CD14-positive monocyte (primary cell): ENCODE data around the gene LRRC4B. TPM values are rescaled to one million over a fixed set of nuclear protein-coding genes. Genes with fewer than 3 reads are reported as not detected.

ENCODE experiments used
- DNase-seq, 3 donors: peaks; one replicate each; pipeline ENCODE4 v3.0.0-alpha.2; 2011 to 2022
- H2AFZ ChIP-seq: 2 replicates; pipeline ENCODE4 v1.6.0; 2012; ENCODE audit warnings: mild to moderate bottlenecking, low read depth, low read length, inconsistent platforms; ENCODE audit not compliant: insufficient read depth, poor library complexity, severe bottlenecking
- H3K27ac ChIP-seq, 2 donors: 1 replicate in 1 of 2; 2 replicates in 1 of 2; pipeline ENCODE4 v1.5.1; 2012 to 2013; ENCODE audit warnings: low read length in 2 of 2, control low read depth in 1 of 2, inconsistent platforms in 1 of 2, low read depth in 1 of 2, mild to moderate bottlenecking in 1 of 2
- H3K27me3 ChIP-seq, 2 donors: one replicate each; pipeline versions ENCODE4 v1.6.0 to v1.6.1; 2011 to 2013; ENCODE audit warnings: low read length in 2 of 2; ENCODE audit not compliant: control insufficient read depth in 2 of 2, insufficient read depth in 2 of 2
- H3K36me3 ChIP-seq, 2 donors: replicated peaks in 1 of 2; 1 replicate in 1 of 2; 2 replicates in 1 of 2; pipeline versions ENCODE4 v1.5.1 to v1.6.1; 2012 to 2013; ENCODE audit warnings: low read length in 2 of 2, control low read depth in 1 of 2, inconsistent platforms in 1 of 2, mild to moderate bottlenecking in 1 of 2; ENCODE audit not compliant: insufficient read depth in 2 of 2, control insufficient read depth in 1 of 2
- H3K4me1 ChIP-seq, 2 donors: 1 replicate in 1 of 2; 2 replicates in 1 of 2; pipeline versions ENCODE4 v1.5.1 to v1.6.1; 2012 to 2013; ENCODE audit warnings: low read length in 2 of 2, control low read depth in 1 of 2, inconsistent platforms in 1 of 2, mild to moderate bottlenecking in 1 of 2, moderate library complexity in 1 of 2; ENCODE audit not compliant: insufficient read depth in 2 of 2, control insufficient read depth in 1 of 2
- H3K4me2 ChIP-seq: replicated peaks from 2 replicates; pipeline ENCODE3; 2012; ENCODE audit warnings: low read length, moderate library complexity, mild to moderate bottlenecking; ENCODE audit not compliant: poor library complexity, severe bottlenecking; ENCODE audit errors: extremely low read depth
- H3K4me3 ChIP-seq, 3 experiments: fragments of 200-600 bp in 1 of 3; sonication (generic) in 1 of 3; replicated peaks in 1 of 3; 1 replicate in 2 of 3; 2 replicates in 1 of 3; pipeline ENCODE4 v1.5.1; 2011 to 2013; ENCODE audit warnings: low read length in 3 of 3, mild to moderate bottlenecking in 3 of 3, control low read depth in 2 of 3, low read depth in 2 of 3, inconsistent platforms in 1 of 3, moderate library complexity in 1 of 3
- H3K79me2 ChIP-seq: 2 replicates; pipeline ENCODE4 v1.6.0; 2012; ENCODE audit warnings: mild to moderate bottlenecking, control low read depth, inconsistent platforms, low read length, moderate library complexity; ENCODE audit not compliant: insufficient read depth
- H3K9ac ChIP-seq: 2 replicates; pipeline ENCODE4 v1.6.0; 2017; ENCODE audit warnings: low read length, mild to moderate bottlenecking; ENCODE audit not compliant: insufficient read depth, poor library complexity, severe bottlenecking
- H3K9me3 ChIP-seq, 2 donors: replicated peaks in 1 of 2; 1 replicate in 1 of 2; 2 replicates in 1 of 2; pipeline versions ENCODE4 v1.5.1 to v1.6.1; 2012 to 2013; ENCODE audit warnings: low read length in 2 of 2, control low read depth in 1 of 2; ENCODE audit not compliant: control insufficient read depth in 1 of 2, insufficient read depth in 1 of 2
- H4K20me1 ChIP-seq: 2 replicates; pipeline ENCODE4 v1.6.0; 2012; ENCODE audit warnings: mild to moderate bottlenecking, low read length, control low read depth, moderate library complexity; ENCODE audit not compliant: insufficient read depth
- H3K27ac Mint-ChIP-seq, 7 donors: one replicate each; pipeline ENCODE4 v1.8.0; 2020; ENCODE audit warnings: mild to moderate bottlenecking in 7 of 7, mixed read lengths in 7 of 7, moderate library complexity in 6 of 7, inconsistent platforms in 2 of 7
- H3K27me3 Mint-ChIP-seq, 3 donors: one replicate each; pipeline ENCODE4 v1.8.0; 2021 to 2022; ENCODE audit warnings: low read depth in 3 of 3, mild to moderate bottlenecking in 3 of 3, mixed read lengths in 3 of 3, moderate library complexity in 3 of 3, inconsistent platforms in 1 of 3
- H3K36me3 Mint-ChIP-seq, 2 donors: one replicate each; pipeline ENCODE4 v1.8.0; 2020; ENCODE audit warnings: mixed read lengths in 2 of 2, inconsistent platforms in 1 of 2, mild to moderate bottlenecking in 1 of 2
- H3K4me1 Mint-ChIP-seq: one replicate; pipeline ENCODE4 v1.8.0; 2020; ENCODE audit warnings: mild to moderate bottlenecking, mixed read lengths
- H3K4me3 Mint-ChIP-seq, 2 donors: one replicate each; pipeline ENCODE4 v1.8.0; 2020; ENCODE audit warnings: mild to moderate bottlenecking in 2 of 2, mixed read lengths in 2 of 2, moderate library complexity in 1 of 2
- H3K9me3 Mint-ChIP-seq, 7 donors: one replicate each; pipeline ENCODE4 v1.8.0; 2020 to 2022; ENCODE audit warnings: mixed read lengths in 7 of 7, mild to moderate bottlenecking in 6 of 7, moderate library complexity in 6 of 7, inconsistent platforms in 2 of 7
- CTCF ChIP-seq: fragments of 200-600 bp; IDR thresholded peaks from one replicate; pipeline ENCODE4 v1.8.0; 2022; ENCODE audit warnings: antibody characterized with exemption, mild to moderate bottlenecking
- WGBS: methylation state at CpG from one replicate; pipeline ENCODE4 v1.1.5; 2013; ENCODE audit warnings: missing lambda C conversion rate; ENCODE audit not compliant: insufficient coverage; 5-methylcytosine and 5-hydroxymethylcytosine counted together
- intact Hi-C, 2 donors: fragments of 100-400 bp; cut with micrococcal nuclease; formaldehyde crosslinking; loops; one replicate each; pipeline versions ENCODE4 v1.15.0 to v1.15.1; 2023
- polyA plus RNA-seq, 3 donors: library from polyadenylated mRNA; depleted of rRNA in 1 of 3; unstranded in 2 of 3; stranded (reverse) in 1 of 3; fragments of 300-500 nt in 2 of 3; fragments of >200 nt in 1 of 3; fragmentation: Illumina TruSeq in 2 of 3; gene quantifications; 1 replicate in 2 of 3; 2 replicates in 1 of 3; pipeline ENCODE4 v1.2.3, GENCODE V29; 2012 to 2021

The LRRC4B gene
- polyA plus RNA-seq, 3 donors = not detected

- no peak overlapping the region for H3K9ac ChIP-seq
- Mint-ChIP-seq H3K9me3 (peaks cover 0 to 3% (median 0%) of the 10 kb centered on the region in 7 donors), H3K4me1 (peaks cover 15% of the 10 kb centered on the region), H3K27me3 (peaks cover 19 to 37% (median 24%) of the 10 kb centered on the region in 3 donors), H3K36me3 (peaks cover 7 to 9% of the 10 kb centered on the region in 2 donors), H3K27ac (peak overlapping the region in 4 of 7 donors; percentile 38 to 68 (median 62)), H3K4me3 (no peak overlapping the region)
- intact Hi-C loops = loop anchor here in 1 of 2 donors (5.0 kb wide), 2 partner anchors 131 to 289 kb away; partner anchors contain the start of gene POLD1
- no peak for TF ChIP-seq CTCF
- DNase-seq = no peak
- peaks cover 4% of the 10 kb centered on the region for H3K79me2 ChIP-seq
- H3K4me2 ChIP-seq = no peak overlapping the region
- H3K36me3 ChIP-seq = no peaks in the 10 kb centered on the region
- H3K27me3 ChIP-seq = peaks cover 0 to 6% of the 10 kb centered on the region in 2 donors
- no peak overlapping the region for H2AFZ ChIP-seq
- peaks cover 11 to 16% of the 10 kb centered on the region in 2 donors for H3K4me1 ChIP-seq
- WGBS = 74% methylated on average over 12 of the region's 12 CpGs
- H3K4me3 ChIP-seq = no peak overlapping the region
- H3K9me3 ChIP-seq = no peaks in the 10 kb centered on the region
- H3K27ac ChIP-seq = no peak overlapping the region
- no peaks in the 10 kb centered on the region for H4K20me1 ChIP-seq
Measured at GRCh38 chr19:50512999-50513745, 55.1 kb downstream of the LRRC4B start.

- no peaks in the 10 kb centered on the region for H3K36me3 ChIP-seq
- no peak overlapping the region for H3K4me2 ChIP-seq
- no peak overlapping the region for H3K4me3 Mint-ChIP-seq
- no peak overlapping the region for H3K9ac ChIP-seq
- H3K79me2 ChIP-seq = peaks cover 4% of the 10 kb centered on the region
- H3K4me3 ChIP-seq = peak overlapping the region in 1 of 3 experiments; percentile 91
- peaks cover 0 to 2% (median 0%) of the 10 kb centered on the region in 7 donors for H3K9me3 Mint-ChIP-seq
- DNase-seq = no peak
- peaks cover 15% of the 10 kb centered on the region for H3K4me1 Mint-ChIP-seq
- peaks cover 11 to 16% of the 10 kb centered on the region in 2 donors for H3K4me1 ChIP-seq
- H3K27ac Mint-ChIP-seq = peak overlapping the region in 2 of 7 donors; percentile 38 to 92
- H3K9me3 ChIP-seq = no peaks in the 10 kb centered on the region
- peaks cover 0 to 6% of the 10 kb centered on the region in 2 donors for H3K27me3 ChIP-seq
- 96% methylated on average over 32 of the region's 36 CpGs for WGBS
- no peak for TF ChIP-seq CTCF
- H3K27me3 Mint-ChIP-seq = peaks cover 19 to 37% (median 24%) of the 10 kb centered on the region in 3 donors
- no peak overlapping the region for H2AFZ ChIP-seq
- intact Hi-C loops = loop anchor here in 1 of 2 donors (5.0 kb wide), 2 partner anchors 130 to 290 kb away; partner anchors contain the start of gene POLD1
- H4K20me1 ChIP-seq = no peaks in the 10 kb centered on the region
- H3K36me3 Mint-ChIP-seq = peaks cover 7 to 9% of the 10 kb centered on the region in 2 donors
- H3K27ac ChIP-seq = no peak overlapping the region
Measured at GRCh38 chr19:50512112-50512998, 55.9 kb downstream of the LRRC4B start.
